Gastrocnemius medialis (tissue), 4 donors: ENCODE measurements around the gene BRINP1. TPM values are rescaled to one million over a fixed set of nuclear protein-coding genes. Genes with fewer than 3 reads are reported as not detected.

Experiments
- ATAC-seq, 2 donors: fragments of 150-250 bp; one replicate each; pipeline ENCODE4 v1.9.1; 2016
- DNase-seq, 2 donors: peaks; one replicate each; pipeline ENCODE4 v3.0.0-alpha.2; 2019
- H3K27ac ChIP-seq, 4 donors: fragments of 200-600 bp; sonication (generic); 1 replicate in 1 of 4; 2 replicates in 3 of 4; pipeline ENCODE4 v1.5.1; 2016 to 2018; ENCODE audit warnings: mild to moderate bottlenecking in 2 of 4, moderate library complexity in 1 of 4
- H3K27me3 ChIP-seq, 3 donors: fragments of 200-600 bp; sonication (generic) in 2 of 3; 1 replicate in 1 of 3; 2 replicates in 2 of 3; pipeline versions ENCODE4 v1.5.1 to v1.6.0; 2016 to 2019; ENCODE audit warnings: mild to moderate bottlenecking in 1 of 3, moderate library complexity in 1 of 3
- H3K36me3 ChIP-seq, 2 donors: fragments of 200-600 bp; sonication (generic) in 1 of 2; one replicate each; pipeline ENCODE4 v1.5.1; 2017 to 2018
- H3K4me1 ChIP-seq, 2 donors: fragments of 200-600 bp; sonication (generic) in 1 of 2; one replicate each; pipeline ENCODE4 v1.5.1; 2016 to 2017; ENCODE audit warnings: mild to moderate bottlenecking in 2 of 2
- H3K4me3 ChIP-seq, 4 donors: fragments of 200-600 bp; sonication (generic) in 3 of 4; 1 replicate in 1 of 4; 2 replicates in 3 of 4; pipeline ENCODE4 v1.5.1; 2016 to 2019; ENCODE audit warnings: mild to moderate bottlenecking in 2 of 4
- H3K9me3 ChIP-seq, 3 donors: fragments of 200-600 bp; sonication (generic) in 2 of 3; 1 replicate in 1 of 3; 2 replicates in 2 of 3; pipeline ENCODE4 v1.5.1; 2016 to 2019
- POLR2A ChIP-seq, 2 donors: fragments of 450-650 bp; IDR thresholded peaks; one replicate each; pipeline ENCODE4 v1.6.1; 2017; ENCODE audit warnings: antibody characterized with exemption in 2 of 2, mild to moderate bottlenecking in 2 of 2, moderate library complexity in 2 of 2
- in situ Hi-C, 4 donors: fragments of 200-750 bp; cut with MboI; loops; one replicate each; pipeline versions ENCODE4 v1.15.0 to v1.8.0; 2017; ENCODE audit warnings: low sequenced_read_pairs in 4 of 4
- intact Hi-C: fragments of 100-400 bp; cut with DNase I; formaldehyde crosslinking; loops from one replicate; pipeline ENCODE4 v1.15.1; 2023; ENCODE audit warnings: low total_unique reads
- total RNA-seq, 4 donors: library from RNA; depleted of rRNA; stranded (reverse); fragments of >200 nt; gene quantifications; one replicate each; pipeline versions ENCODE4 v1.1.0 to v1.2.3, GENCODE V29; 2016
- TF ChIP-seq, protein P1 (sequence below), 5 experiments: fragments of 450-650 bp in 3 of 5; fragments of 200-600 bp in 2 of 5; sonication (generic) in 2 of 5; IDR thresholded peaks in 4 of 5; conservative IDR thresholded peaks in 1 of 5; 1 replicate in 4 of 5; 2 replicates in 1 of 5; pipeline ENCODE4 v1.5.1; 2016 to 2019; ENCODE audit warnings: antibody characterized with exemption in 5 of 5, mild to moderate bottlenecking in 3 of 5, moderate library complexity in 3 of 5

Gene BRINP1
- total RNA-seq, 4 donors from 2014 or later, result 0.07 TPM; not detected in 3

- in situ Hi-C loops (loop anchor here in 3 of 4 donors (10.0 to 25.0 kb wide), 3 partner anchors 296 to 1644 kb away; no protein-coding TSS in a partner anchor), intact Hi-C loops (no loop called here)
- Histone ChIP-seq H3K4me3 (no peak overlapping the region), H3K27me3 (no peaks in the 10 kb centered on the region), H3K9me3 (no peaks in the 10 kb centered on the region), H3K4me1 (peaks cover 0 to 1% of the 10 kb centered on the region in 2 donors), H3K27ac (no peak overlapping the region), H3K36me3 (no peaks in the 10 kb centered on the region)
- no peak for ATAC-seq
- TF ChIP-seq, protein P1, sequence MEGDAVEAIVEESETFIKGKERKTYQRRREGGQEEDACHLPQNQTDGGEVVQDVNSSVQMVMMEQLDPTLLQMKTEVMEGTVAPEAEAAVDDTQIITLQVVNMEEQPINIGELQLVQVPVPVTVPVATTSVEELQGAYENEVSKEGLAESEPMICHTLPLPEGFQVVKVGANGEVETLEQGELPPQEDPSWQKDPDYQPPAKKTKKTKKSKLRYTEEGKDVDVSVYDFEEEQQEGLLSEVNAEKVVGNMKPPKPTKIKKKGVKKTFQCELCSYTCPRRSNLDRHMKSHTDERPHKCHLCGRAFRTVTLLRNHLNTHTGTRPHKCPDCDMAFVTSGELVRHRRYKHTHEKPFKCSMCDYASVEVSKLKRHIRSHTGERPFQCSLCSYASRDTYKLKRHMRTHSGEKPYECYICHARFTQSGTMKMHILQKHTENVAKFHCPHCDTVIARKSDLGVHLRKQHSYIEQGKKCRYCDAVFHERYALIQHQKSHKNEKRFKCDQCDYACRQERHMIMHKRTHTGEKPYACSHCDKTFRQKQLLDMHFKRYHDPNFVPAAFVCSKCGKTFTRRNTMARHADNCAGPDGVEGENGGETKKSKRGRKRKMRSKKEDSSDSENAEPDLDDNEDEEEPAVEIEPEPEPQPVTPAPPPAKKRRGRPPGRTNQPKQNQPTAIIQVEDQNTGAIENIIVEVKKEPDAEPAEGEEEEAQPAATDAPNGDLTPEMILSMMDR (IDR thresholded peaks at IDR 0.05 in 4 of 5, conservative IDR thresholded peaks at IDR 0.05 in 1 of 5), result no peak
- no peak for DNase-seq
These were observed 88.3 kb downstream of the BRINP1 start for GRCh38 chr9:119280740-119281485.

DNA sequence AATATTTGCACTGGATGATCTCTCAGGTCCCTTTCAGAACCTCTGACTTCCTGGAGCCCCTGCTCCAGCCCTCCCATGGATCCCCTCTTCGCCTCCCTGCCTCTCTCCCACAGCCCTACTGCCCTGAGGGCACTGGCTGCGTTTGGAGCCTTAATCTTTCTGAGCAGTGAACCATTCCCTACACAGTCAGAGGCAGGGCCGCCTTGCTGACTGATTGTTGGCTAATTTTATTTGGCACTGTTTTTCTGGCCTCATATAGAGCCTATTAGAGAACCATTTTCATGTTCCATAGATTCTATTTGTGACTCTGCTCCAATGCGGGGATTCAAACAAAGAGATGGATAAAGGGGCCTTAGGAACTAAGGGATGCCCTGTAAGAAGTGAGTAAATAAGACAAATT is 91.1 kb downstream of the BRINP1 start:
- TF ChIP-seq POLR2A (IDR thresholded peaks at IDR 0.05), result no peak
- TF ChIP-seq, protein P1 (IDR thresholded peaks at IDR 0.05 in 4 of 5, conservative IDR thresholded peaks at IDR 0.05 in 1 of 5), result no peak
- no peak for ATAC-seq
- in situ Hi-C loops (loop anchor here in 1 of 4 donors (25.0 kb wide), 1 partner anchor 1641 kb away; no protein-coding TSS in a partner anchor), intact Hi-C loops (loop anchor here (10.0 kb wide), 1 partner anchor 93 kb away; no protein-coding TSS in a partner anchor)
- no peak for DNase-seq
- Histone ChIP-seq H3K4me1 (peaks cover 7 to 9% of the 10 kb centered on the region in 2 donors), H3K4me3 (no peak overlapping the region), H3K36me3 (no peaks in the 10 kb centered on the region), H3K9me3 (no peaks in the 10 kb centered on the region), H3K27ac (no peak overlapping the region), H3K27me3 (no peaks in the 10 kb centered on the region)

- no peak for TF ChIP-seq POLR2A (IDR thresholded peaks at IDR 0.05)
- TF ChIP-seq, protein P1 (IDR thresholded peaks at IDR 0.05 in 4 of 5, conservative IDR thresholded peaks at IDR 0.05 in 1 of 5), result no peak
- ATAC-seq (peak; percentile 98 to 99), DNase-seq (peak; percentile 8 to 34)
- Histone ChIP-seq H3K36me3 (no peaks in the 10 kb centered on the region), H3K27me3 (no peaks in the 10 kb centered on the region), H3K4me3 (no peak overlapping the region), H3K4me1 (peaks cover 7 to 9% of the 10 kb centered on the region in 2 donors), H3K9me3 (no peaks in the 10 kb centered on the region), H3K27ac (peak overlapping the region; percentile 61 to 79 (median 67))
- intact Hi-C loops (loop anchor here (10.0 kb wide), 1 partner anchor 89 kb away; no protein-coding TSS in a partner anchor), in situ Hi-C loops (no loop called here)
These were observed 95.1 kb downstream of the BRINP1 start for GRCh38 chr9:119273984-119274665.

DNA sequence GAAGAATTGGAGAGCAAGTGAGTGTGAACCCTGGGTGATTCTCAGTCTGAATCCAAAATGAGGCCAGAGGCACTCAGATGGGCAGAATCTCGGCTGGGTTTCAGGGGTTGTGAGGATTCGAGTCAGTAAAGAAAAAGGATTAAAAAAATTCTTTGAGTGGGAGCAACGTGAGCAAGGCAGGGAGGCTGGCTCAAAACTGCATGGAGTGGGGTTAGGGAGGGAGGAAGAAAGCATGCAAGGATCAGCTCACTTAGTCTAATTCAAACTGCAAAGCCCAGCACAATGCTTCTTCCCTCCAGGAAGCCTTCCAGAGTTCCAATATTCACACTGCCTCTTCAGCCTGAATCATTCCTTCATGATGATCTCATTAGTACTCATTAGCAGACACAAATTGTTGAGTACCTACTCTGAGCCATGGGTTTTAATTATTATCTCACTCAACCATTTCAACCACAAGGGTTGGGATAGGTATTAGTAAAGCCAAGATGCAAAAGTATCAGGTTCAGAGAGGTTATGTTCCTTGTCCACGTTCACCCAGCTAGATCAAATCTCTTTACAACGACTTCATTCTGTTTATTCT is 95.8 kb downstream of the BRINP1 start:
- H3K9me3 ChIP-seq, result no peaks in the 10 kb centered on the region
- no peak overlapping the region for H3K4me3 ChIP-seq
- H3K4me1 ChIP-seq, result peaks cover 7 to 9% of the 10 kb centered on the region in 2 donors
- no peaks in the 10 kb centered on the region for H3K27me3 ChIP-seq
- TF ChIP-seq, protein P1 (IDR thresholded peaks at IDR 0.05 in 4 of 5, conservative IDR thresholded peaks at IDR 0.05 in 1 of 5), result no peak
- TF ChIP-seq POLR2A (IDR thresholded peaks at IDR 0.05), result no peak
- H3K36me3 ChIP-seq, result no peaks in the 10 kb centered on the region
- peak overlapping the region; percentile 61 to 79 (median 67) for H3K27ac ChIP-seq
- intact Hi-C loops (loop anchor here (10.0 kb wide), 1 partner anchor 89 kb away; no protein-coding TSS in a partner anchor), in situ Hi-C loops (no loop called here)
- DNase-seq (no peak), ATAC-seq (peak; percentile 4 to 28)
